Fibroblast of lung (primary cell): ENCODE data around the gene SPSB2.
A peak's percentile ranks its signal among the peaks of the same experiment; 100 is the strongest.

Experiments used
- CTCF ChIP-seq, 2 donors: IDR thresholded peaks in 1 of 2; conservative IDR thresholded peaks in 1 of 2; 1 replicate in 1 of 2; 2 replicates in 1 of 2; pipeline ENCODE4 v1.5.1; 2011 to 2012; ENCODE audit warnings: low read length in 2 of 2, control low read depth in 1 of 2, inconsistent platforms in 1 of 2, low read depth in 1 of 2, mild to moderate bottlenecking in 1 of 2
- EZH2 ChIP-seq: IDR thresholded peaks from 2 replicates; pipeline ENCODE4 v1.5.1; 2012; ENCODE audit warnings: low read length, control low read depth, mild to moderate bottlenecking; ENCODE audit errors: missing control alignments

GRCh38 chr12:6829536-6830220 lies 43.4 kb downstream of the SPSB2 start:
- TF ChIP-seq CTCF (conservative IDR thresholded peaks at IDR 0.05 in 1 of 2, IDR thresholded peaks at IDR 0.05 in 1 of 2; ENCODE audit: low read depth in 1 of 2, low read length in 2 of 2) (peak in 1 of 2 donors; percentile 28), EZH2 (no peak)
